SKM-1 treated with dmso at 0.1 percent for 144 hours (cell line): ENCODE results near the gene INPP4A.
A peak's percentile ranks its signal among the peaks of the same experiment; 100 is the strongest.

Experiments
- DNase-seq: peaks from one replicate; lab custom pipeline; 2025; ENCODE audit not compliant: unreplicated experiment; lab: John Stamatoyannopoulos, UW

Gene INPP4A

GRCh38 chr2:98459496-98460175, 15.0 kb downstream of the INPP4A start:
- DNase-seq, result no peak

- DNase-seq, result no peak
Observed at GRCh38 chr2:98460573-98461497, 16.2 kb downstream of the INPP4A start.

- no peak for DNase-seq
Observed at GRCh38 chr2:98461498-98462049, 16.9 kb downstream of the INPP4A start.

DNA sequence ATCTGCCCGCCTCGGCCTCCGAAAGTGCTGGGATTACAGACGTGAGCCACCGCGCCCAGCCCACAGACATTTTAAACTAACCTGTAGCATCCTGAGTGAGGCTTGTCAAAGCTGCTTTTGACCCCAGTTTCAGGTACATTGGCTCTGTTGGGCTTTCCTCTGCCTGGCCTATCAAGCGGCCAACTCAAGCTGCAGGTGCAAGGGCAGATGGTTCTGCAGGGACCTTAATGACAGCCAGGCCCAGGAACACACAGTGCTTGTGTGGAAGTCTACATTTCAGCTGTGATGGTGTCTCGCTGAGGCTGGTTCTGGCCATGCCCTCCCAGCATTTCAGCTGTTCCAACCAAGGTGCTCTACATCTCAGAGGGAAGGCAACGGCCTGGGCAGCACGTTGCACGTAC, 18.4 kb downstream of the INPP4A start:
- DNase-seq, result no peak

- no peak for DNase-seq
Observed at GRCh38 chr2:98463551-98463971, 18.9 kb downstream of the INPP4A start.

GRCh38 chr2:98463988-98464771, 19.5 kb downstream of the INPP4A start:
- peak; percentile 88 for DNase-seq

- peak; percentile 98 for DNase-seq
Observed at GRCh38 chr2:98464772-98465310, 20.2 kb downstream of the INPP4A start.

- peak; percentile 76 for DNase-seq
Observed at GRCh38 chr2:98465456-98466226, 21.0 kb downstream of the INPP4A start.

DNA sequence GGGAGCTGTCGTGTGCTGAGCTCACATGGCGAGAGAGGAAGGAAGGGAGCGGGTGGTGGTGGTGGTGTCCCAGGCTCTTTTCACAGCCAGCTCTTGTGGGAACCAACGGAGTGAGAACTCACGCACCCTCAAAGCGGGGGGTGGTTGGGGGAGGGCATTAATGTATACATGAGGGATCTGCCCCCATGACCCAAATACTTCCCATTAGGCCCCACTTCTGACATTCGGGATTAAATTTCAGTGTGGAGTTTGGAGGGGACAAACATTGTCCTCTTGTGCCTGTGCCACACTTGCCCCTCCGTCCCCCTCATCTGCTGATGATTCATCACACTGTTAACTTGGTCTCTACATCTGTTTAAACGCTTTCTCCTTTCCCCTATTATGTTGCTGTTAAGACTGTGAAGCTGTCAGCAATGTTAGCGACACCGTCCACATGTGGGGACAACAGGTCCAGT, 22.5 kb downstream of the INPP4A start:
- DNase-seq, result no peak

GRCh38 chr2:98467652-98468051, 23.0 kb downstream of the INPP4A start:
- DNase-seq, result no peak

DNA sequence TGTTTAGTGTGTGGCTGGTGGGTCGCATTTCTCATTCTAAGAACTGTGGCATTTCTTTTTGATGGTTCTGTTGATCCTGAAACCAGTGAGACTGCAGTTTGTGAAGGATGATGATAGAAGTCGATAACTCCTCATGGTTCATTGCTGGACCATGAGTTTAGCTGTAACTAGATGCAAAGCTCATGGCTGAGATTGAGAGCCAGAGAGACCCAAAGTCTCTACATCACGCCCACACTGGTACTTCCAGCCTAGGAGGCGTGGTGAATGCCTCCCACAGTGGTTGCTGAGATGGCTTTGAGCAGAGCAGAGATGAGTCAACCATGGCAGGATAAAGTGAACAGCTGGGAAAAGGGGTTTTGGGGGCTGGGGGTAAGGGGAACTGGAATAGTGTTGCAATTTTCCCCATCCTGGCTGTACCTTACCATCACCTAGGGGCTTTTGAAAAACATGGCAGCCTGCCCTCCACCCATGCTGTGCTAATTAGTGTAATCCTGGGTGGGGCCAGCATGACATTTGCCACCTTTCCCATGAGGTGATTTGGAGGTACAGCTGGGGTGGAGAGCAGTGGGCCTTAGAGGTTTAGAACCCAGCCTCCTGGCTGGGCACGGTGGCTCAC, 24.1 kb downstream of the INPP4A start:
- no peak for DNase-seq

DNA sequence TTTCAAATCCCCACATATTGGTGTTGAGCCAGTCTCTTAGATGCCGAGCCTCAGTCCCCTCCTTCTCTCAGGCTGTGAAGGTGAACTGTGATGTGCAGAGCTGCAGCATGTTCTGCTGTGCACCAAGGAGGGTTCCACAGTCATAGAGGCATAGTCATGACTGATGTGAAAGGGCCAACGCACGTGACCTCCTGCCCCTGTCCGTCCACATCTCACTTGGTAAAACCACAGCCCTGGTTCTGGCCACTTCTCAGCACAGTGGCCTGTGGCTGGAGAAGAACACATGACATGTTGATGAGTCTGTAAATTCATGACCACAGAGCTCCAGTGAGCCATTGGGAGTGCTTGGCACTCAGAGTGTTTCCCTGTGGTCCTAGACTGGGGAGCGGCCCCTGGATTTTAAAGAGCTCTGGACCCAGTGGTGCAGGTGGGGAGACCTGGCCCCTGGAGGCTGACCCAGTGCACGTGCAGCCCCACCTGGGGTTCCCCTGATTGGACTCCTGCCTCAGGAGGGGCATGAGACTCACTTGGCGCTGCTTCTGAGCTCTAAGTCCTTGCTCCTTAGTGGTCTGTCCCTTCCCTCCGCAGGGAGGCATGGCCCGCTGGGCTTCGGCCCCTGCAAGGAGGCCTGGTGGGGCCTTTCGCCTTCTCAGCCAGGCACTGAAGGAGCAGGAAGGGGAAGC, 25.3 kb downstream of the INPP4A start:
- DNase-seq, result no peak

DNA sequence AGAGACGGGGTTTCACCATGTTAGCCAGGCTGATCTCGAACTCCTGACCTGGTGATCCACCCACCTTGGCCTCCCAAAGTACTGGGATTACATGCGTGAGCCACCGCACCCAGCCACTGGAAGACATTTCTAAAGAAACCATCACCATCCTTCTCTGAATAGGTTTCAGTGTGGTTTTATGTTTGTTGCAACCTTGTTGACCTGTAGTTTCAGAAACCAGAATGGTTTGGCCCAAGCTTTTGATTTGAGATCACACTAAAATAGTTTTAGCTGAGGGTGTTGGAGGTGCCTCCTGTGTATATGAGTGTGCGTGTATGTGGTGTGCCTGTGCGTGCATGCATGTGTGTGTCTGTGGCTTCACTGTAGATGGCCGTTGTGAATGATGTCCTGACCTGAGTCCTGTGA, 26.2 kb downstream of the INPP4A start:
- DNase-seq, result no peak

- DNase-seq, result no peak
Observed at GRCh38 chr2:98471402-98472131, 26.9 kb downstream of the INPP4A start.

DNA sequence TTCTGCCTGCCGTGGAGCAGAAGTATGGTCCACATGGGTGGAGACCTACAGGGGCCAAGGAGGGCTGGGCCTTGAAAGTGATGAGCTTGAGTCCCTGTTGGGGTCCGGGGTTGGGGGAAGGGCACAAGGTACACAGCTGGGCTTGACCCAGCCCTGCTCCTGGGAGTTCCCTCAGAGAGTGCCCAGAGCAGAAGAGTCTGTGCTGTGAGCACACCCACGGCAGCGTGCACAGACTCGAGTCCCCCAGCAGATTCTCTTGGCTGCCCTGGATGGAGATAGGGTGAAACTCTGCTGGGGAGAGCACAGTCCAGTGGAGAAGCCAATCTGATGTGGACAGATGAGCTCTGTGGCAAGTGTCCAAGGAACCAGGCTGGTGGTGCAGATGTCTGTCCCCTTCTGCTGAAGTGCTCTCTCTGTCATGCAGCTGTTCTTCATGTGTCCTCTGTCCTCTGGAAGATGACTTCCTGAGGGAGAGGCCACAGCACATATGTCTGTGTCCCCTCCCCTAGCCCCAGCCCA, 27.5 kb downstream of the INPP4A start:
- DNase-seq, result no peak

- no peak for DNase-seq
Observed at GRCh38 chr2:98472961-98473746, 28.5 kb downstream of the INPP4A start.
